ENCODE data around the gene SLIT2.
A peak's percentile ranks its signal among the peaks of the same experiment; 100 is the strongest.

Gene SLIT2, protein sequence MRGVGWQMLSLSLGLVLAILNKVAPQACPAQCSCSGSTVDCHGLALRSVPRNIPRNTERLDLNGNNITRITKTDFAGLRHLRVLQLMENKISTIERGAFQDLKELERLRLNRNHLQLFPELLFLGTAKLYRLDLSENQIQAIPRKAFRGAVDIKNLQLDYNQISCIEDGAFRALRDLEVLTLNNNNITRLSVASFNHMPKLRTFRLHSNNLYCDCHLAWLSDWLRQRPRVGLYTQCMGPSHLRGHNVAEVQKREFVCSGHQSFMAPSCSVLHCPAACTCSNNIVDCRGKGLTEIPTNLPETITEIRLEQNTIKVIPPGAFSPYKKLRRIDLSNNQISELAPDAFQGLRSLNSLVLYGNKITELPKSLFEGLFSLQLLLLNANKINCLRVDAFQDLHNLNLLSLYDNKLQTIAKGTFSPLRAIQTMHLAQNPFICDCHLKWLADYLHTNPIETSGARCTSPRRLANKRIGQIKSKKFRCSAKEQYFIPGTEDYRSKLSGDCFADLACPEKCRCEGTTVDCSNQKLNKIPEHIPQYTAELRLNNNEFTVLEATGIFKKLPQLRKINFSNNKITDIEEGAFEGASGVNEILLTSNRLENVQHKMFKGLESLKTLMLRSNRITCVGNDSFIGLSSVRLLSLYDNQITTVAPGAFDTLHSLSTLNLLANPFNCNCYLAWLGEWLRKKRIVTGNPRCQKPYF (N-terminal part only)

DNA sequence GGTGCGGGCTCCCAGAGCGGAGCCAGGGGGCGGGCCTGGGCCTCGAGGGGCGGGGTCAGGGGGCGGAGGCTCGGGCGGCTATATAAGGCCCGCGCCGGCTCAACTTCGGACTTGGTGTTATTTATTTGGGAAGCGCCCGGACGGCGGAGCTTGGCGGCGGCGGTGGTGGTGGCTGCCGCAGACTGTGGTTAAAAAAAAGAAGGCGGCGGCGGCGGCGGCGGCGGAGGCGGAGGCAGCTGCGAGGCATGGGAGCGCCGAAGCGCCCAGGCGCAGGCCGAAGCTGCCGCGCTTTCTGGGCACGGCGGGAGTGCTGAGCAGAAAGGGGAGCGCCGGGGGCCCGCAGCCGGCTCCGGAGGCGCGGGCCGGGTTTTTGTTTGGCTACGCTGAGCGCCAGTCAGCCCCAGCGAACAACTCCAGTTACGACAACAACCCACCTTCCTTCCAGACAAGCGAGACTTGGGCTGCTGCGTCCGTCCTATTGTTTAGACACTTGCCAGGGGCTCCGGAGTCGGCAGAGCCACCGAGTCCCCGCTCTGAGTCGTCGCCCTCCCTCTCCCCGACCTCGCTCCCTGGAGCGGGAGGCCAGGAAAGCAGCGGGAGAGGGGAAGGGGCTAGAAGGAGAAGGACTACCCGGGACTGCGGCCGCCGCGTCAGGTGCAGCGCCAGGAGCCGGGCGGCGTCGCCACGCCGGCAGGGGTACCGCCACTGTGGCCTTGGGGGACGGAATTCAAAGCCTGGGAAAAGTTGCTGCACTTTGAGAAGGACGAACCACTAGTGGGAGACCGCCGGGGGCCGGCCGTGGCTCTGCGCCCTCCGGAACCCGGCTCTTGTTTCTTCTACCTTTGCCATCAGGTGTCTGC, at the start of gene SLIT2:
SLIT2 (plus strand) TSS at position 110 of the 860 bp plus-strand sequence. CDS start 1,911 bp downstream, outside the sequence.
- DNase-seq: peak; percentile 53

DNA sequence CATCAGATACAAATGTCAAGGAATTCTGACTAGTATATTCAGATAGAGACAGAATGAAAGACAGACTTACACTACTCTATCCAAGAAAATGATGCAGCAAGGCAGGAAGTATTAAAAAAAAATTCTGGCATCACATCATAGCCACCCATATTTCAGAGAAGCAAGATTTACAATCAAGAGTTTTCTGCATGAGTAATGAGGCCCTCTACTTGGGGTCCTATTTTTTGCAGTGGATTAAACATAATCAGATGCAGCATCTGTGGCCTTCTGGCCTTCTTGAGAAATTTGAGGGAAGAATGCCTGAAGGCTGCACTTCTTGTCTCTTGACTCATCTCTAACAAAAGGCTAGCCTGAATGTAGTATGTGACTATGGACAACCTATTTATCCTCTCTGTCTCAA, 48.2 kb upstream of the SLIT2 start:
- DNase-seq: no peak

DNA sequence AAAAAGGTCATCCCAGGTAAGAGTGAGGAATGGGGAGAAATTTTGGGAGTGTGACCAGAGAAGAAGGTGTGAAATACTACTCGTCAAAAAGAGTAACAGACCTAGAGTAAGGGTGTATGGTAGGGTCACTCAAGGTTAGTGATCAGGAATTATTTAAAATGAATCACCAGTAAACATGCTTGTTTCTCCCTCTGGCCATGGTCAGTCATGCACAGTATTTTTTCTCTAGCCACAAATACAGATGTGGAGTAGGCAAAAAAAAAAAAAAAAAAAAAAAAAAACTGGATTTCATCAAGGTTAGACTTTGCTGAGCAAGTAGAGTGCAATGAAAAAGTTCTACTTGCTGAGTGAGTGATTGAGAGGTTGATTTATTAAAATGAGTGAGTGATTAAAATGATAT, 34.2 kb upstream of the SLIT2 start:
- no peak for DNase-seq

DNA sequence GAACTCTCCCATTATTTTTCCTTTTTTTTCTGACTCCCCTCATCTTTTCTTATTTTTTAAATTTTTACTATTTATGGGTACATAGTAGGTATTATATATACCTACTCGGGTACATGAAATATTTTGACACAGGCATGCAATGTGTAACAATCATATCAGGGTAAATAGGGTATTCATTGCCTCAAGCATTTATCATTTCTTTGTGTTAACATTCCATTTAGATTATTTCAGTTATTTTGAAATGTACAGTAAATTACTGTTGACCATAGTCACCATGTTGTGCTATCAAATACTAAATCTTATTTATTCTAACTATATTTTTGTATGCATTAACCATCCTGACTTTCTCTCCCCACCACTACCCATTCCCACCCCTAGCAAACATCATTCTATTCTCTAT, 33.8 kb upstream of the SLIT2 start:
- DNase-seq: no peak

DNA sequence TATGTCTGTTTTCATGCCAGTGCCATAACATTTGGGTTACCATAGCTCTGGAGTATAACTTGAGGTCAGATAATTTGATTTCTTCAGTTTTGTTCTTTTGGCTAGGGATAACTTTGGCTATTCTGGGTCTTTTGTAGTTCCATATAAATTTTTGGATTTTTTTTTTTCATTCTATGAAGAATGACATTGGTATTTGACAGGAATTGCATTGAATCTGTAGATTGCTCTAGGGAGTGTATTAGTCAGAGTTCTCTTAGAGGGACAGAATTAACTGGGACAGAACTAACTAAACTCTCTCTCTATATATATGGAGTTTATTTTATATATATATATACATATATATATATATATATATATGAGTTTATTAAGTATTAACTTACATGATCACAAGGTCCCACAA, 32.2 kb upstream of the SLIT2 start:
- DNase-seq: no peak

DNA sequence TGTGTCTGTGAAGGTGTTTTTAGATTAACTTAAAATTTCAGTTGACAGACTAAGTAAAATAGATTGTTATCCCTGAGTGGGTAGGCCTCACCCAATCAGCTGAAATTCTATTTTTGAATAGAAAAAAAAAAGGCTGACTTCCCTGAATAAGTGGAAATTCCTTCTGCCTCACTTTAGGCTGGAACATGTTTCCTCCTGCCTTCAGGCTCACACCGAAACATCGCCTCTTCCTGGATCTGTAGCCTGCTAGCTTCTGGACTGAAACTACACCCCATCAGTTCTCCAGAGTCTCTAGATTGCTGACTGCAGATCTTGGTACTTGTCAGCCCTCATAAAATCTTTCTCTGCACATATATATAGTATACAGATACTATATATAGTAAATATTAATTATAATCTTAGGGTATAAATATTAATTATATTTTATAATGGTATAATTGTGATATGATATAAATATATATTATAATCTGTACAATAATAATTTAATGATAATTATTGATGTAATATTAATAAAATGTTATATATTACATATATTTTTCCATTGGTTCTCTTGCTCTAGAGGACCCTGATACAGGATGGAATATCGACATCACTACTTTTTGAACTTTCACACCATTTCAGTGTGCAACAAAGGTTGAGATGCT, 13.7 kb upstream of the SLIT2 start:
- no peak for DNase-seq

DNA sequence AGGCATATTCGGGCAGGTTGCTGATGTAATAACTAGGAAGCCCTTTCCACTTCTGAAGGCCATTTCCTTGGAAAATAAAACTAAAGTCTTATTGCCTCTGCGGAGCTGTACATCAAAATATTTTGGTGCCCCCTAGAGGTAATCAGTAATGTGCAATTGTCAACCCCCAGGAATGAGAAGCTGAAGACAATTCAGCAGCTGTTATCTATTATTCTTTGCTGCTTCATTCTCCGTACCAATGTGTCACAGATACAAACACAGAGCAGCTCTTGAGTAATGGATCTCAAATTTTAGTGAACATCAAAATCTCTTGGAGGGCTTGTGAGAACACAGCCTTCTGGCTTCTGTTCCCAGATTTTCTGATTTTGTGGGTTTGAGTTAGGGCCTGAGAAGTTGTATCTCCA, 3.5 kb upstream of the SLIT2 start:
- peak; percentile 58 for DNase-seq

DNA sequence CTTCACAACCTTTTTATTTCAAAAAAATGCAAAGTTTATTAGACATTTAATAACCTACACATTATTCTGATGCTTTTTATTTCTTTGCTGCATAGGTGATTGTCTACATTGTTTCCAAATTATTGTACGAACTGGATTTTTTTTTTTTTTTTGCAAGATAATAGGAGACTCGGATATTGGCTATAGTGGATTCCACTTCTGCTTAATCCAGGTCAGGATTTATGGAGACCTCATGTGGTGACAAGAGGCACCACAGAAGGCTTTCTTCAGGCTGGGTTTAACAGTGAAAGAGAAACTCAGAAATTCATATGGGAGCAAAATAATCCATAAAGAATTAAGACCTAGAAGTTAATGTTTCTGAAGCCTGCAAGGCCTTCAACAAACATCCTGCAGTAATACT, 2.4 kb upstream of the SLIT2 start:
- no peak for DNase-seq

DNA sequence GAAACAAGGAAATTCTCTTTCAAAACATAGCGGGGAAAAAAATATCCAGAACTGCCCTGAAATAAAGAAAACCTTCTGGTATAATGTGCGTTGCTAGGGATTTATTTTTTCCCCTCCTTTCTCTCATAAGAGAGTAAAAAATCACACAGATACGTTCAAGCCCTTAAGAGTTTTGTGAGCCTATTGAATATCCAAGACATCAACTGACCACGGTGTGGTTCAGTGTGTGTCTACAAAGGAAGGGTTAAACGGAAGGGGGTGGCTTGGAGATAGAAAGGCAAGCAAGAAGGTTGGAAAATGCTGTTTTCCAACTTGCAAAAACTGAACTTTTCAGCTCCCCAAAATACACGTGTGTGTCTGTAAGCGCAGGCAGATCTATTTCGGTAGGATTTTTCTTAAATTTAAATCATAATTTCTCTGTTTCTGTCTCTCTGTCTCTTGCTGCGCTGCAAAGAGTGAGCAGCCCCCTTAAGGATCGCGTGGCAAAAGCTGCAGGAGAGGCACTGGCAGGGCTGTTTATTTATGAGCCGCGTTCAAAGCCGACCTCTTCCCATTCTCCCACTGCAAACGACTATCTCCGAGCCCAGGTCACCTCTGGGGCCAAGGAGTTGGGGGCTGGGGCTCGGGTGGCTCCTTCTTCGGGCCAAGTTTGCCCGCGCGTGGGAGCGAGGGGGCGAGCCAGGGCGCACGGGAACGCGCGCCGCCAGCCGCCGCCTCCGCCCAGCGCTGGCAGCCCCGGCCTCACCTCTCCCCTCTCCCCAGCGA, 492 bp upstream of the SLIT2 start:
- DNase-seq: no peak

DNA sequence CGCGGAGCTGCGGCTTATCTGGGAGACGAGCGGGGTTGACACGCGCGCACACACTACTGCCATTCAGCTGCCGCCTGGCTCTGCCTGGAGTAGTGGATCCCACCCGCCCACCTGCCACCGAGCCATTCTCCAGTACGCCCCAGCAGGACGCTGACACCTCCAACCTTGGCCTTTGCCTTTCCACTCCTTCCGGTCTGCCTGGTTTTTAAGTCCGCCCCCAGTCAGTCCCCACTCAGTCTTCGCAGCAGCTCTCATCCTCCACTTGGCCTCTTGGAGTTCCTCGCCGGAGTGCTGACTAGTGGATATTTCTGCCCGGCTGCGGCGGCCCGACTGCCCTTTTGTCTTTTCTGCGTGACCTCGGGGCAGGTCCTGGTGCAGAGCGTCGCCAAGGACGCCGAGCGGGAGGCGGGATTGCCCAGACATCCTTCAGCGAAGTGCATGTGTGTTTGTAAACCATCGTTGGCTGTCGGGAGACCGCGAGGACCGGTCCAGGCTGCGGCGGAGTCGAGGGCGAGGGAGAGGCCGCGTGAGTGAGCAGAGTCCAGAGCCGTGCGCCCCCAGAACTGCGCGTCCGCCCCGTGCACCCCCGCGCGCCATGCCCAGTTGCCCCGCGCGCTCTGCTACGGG, 1.1 kb downstream of the SLIT2 start:
- DNase-seq: no peak

DNA sequence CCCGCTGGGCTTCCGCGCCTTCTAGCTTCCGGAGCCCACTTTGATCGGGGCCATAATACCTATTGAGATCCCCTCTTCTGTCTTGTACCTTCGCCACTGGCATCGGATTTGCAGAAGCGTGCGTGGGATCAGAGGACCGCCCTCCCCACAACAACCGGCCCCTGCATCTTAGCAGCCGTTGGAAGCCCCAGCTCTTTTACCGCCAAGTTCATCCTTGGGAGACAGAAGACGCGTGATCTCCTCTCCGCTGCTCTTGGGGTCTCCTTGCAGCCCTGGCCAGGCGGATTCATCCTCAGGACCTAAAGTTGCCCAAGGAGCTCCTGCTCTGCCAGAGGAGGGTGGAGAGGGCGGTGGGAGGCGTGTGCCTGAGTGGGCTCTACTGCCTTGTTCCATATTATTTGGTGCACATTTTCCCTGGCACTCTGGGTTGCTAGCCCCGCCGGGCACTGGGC, 1.6 kb downstream of the SLIT2 start:
- DNase-seq: no peak

DNA sequence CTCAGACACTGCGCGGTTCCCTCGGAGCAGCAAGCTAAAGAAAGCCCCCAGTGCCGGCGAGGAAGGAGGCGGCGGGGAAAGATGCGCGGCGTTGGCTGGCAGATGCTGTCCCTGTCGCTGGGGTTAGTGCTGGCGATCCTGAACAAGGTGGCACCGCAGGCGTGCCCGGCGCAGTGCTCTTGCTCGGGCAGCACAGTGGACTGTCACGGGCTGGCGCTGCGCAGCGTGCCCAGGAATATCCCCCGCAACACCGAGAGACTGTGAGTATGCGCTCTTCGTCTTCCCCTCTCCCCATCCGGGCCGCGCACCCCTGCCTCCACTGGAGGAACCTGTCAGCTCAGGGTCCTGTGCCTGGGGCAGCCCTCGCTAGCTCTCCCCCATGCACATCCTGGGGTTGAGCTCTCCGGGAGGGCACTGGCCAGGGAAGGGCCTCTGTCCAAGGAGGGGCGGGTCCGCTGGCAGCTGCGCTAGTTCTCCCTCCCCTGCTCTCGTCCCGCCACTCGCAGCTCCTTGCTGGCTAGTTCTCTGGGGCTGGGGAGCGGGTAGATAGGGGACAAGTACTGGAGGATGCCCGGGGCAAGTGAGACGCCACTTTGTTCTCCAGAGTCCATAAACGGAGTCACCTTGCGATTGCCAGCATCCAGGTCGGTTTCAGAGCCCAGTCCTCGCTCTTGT, 2.2 kb downstream of the SLIT2 start:
- no peak for DNase-seq

DNA sequence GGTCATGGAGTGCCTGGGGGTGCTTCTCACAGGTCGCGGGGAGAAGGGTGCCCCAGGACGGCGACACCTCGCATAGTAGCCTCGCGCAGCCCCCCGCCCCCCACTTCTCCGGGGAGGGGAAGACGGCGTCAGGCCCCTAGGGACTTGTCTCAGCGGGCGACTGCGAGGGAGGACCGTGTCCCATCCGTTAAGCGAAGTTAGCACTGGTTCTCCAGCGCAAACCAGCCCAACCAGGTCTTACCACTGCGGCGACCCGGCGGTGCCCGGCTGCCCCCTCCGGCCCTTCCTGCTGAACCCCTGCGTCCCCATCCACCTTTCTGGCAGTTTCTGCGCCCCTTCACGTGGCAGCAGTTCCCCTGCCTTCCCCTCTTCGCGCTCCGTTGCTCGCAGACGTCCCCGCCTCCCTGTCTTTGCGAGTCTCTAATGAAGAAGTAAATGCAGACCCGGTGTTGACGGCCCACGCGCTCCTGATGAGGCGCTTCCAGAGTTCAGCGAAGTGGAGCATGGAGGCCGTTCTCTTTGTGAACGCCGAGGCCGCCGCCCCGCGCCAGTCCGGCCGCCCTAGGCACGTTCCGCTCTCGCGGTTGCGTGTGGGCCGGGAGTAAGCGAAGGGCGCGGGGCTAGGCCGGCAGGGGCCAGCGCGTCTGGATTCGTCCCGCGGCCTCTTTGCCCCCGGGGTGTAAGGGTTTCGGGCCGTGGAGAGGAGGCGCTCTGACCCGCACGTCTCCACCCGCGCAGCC, 3.0 kb downstream of the SLIT2 start:
- no peak for DNase-seq

DNA sequence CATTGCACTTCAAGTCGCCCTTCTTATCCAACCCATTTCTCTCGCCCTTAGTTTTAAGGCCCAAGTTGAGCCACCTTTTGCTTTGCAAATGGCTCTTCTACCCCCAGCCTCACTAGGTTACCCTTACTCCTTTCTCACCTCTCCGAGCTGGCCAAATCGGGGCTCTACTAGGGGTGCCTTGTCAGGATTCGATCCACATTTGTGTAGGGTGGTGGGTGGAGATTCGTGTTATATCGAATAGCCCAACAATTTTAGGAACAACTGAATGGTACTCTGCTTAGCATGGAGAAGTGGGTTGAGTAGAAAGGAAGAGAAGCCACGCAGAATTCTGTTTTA, 3.5 kb downstream of the SLIT2 start:
- no peak for DNase-seq

DNA sequence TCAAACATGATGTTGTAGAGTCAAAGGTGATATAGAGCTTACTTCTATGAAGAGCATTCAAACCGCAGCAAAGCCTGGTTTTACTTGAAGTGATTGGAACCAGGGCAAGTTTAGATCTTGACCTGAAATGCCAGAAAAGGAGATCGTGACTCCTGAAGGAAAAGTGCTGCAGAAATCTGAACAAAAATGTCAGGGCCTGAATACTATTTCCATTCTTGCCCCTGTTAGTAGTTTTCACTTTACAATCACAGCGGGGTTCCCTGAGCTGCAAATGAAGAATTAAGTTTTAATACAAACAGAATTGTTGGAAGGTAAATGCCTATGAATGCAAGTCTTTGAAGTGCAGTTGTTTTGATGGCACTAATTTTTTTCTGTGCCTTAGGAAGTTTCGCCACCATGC, 4.1 kb downstream of the SLIT2 start:
- DNase-seq: no peak

DNA sequence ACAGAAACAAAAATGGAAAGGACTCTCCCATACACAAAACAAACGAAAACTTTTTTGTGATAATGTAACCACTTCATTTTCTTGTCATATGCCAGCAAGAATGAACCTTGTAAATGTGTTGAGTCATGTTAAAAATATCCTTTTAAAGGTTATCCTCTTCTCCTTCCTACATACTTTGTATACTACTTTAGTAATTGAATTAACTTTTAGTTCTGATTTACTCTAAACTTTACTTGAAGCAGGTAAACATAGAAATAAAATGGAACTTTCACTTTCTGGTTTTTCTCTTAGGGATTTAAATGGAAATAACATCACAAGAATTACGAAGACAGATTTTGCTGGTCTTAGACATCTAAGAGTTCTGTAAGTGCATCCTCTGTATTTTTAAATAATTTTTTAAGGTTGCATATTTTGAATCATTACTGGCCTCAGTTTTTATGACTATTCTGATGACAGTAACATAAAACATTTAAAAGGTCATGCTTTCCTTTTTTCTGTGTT, 4.7 kb downstream of the SLIT2 start:
- no peak for DNase-seq

DNA sequence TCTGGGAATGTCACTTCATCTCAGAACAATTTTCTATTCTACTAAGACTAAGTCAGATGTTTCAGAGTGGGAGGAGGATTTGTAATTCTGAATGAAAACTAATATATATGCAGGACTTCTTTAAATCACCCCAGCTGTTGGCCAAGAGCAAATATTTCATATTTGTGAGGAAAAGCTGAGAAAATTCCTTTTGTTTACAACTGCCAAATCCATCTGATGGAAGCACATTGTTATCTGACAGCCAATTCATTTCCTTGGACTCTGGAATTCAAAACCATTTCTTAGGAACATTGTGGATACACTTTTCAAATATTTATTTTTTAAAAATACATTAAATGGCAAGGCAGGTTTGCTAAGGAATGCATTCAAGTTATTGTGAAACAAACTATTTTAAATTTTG, 8.0 kb downstream of the SLIT2 start:
- no peak for DNase-seq

DNA sequence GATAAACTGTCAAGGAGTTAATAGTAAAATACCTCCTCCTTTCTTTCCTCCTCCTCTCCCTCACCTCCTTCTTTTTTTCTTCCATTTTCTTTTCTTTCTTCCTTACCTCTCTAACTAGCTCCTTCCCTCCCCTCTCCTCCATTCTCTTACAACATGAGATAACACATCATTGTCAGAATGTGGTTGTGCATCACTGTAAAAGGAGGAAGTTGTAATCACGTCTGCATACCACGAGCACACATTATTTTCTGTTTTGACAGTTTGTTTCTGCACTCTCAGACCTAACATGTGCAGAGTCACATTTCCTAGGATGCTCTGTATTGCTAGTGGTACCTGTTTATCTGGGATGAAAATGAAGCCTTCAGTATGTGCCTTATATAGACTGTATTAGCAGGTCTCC, 9.1 kb downstream of the SLIT2 start:
- DNase-seq: no peak

DNA sequence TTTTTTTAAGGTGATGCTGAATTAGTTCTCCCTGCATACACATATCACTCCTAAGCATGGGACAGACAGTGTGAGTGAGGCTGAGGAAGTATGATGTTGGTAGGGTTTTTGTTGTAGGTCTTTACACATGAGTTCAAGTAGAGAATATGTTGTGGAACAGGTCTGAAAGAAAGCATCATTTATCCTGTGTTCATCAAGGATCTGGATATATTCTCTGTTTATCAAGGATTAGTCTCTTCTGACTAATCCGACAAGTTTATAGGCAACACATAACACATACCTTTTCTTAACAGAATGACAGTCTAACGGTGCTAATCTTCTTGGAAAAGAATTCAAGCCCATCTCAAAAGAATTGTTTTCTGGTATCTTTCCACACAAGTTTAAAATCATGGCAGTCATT, 10.5 kb downstream of the SLIT2 start:
- no peak for DNase-seq

DNA sequence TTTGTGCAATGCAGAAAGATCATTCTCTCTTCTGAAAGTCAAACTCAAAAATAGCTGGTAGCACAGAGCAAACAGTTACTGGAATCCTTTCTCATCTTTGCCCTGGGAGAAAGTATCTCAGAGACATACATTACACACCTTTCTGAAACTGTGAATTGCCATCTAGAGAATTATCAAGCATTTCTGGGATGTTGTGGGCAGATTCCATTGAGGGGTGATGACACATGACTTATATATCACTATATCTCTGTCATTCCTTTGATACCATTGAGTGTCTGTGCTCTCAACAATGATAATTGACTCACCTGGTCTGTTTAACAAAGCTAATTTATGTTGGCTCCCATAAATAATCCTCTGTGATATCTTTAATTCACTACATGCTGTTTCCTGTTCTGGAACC, 13.0 kb downstream of the SLIT2 start:
- DNase-seq: no peak
